Measurements from ENCODE around the gene ZNF771.
A peak's percentile ranks its signal among the peaks of the same experiment; 100 is the strongest.

The ZNF771 gene

GRCh38 chr16:30428055-30428454 lies 20.6 kb downstream of the ZNF771 start:
- peaks cover 36% of the 10 kb centered on the region for H3K36me3 ChIP-seq (ENCODE audit: insufficient read depth, low read depth, low read length)
- H3K4me3 ChIP-seq (ENCODE audit: low read length), result no peak overlapping the region
- H3K27me3 ChIP-seq (ENCODE audit: insufficient read depth, low read length), result no peaks in the 10 kb centered on the region
- H3K9me3 ChIP-seq (ENCODE audit: insufficient read depth, low read depth, low read length), result no peaks in the 10 kb centered on the region
- no peak overlapping the region for H3K27ac ChIP-seq (ENCODE audit: low read length)
- no peak overlapping the region for H3K9ac ChIP-seq (ENCODE audit: low read depth, low read length)
- no peaks in the 10 kb centered on the region; the same call in 1 of the 2 replicates for H3K4me1 ChIP-seq (ENCODE audit: insufficient read depth, low read length)

GRCh38 chr16:30429418-30429677 lies 21.9 kb downstream of the ZNF771 start:
- peaks cover 24% of the 10 kb centered on the region for H3K36me3 ChIP-seq (ENCODE audit: insufficient read depth, low read depth, low read length)
- H3K4me3 ChIP-seq (ENCODE audit: low read length), result peak overlapping the region; percentile 75
- H3K27ac ChIP-seq (ENCODE audit: low read length), result no peak overlapping the region
- H3K9ac ChIP-seq (ENCODE audit: low read depth, low read length), result peak overlapping the region; percentile 68; the same call in 1 of the 2 replicates
- H3K9me3 ChIP-seq (ENCODE audit: insufficient read depth, low read depth, low read length), result no peaks in the 10 kb centered on the region
- no peaks in the 10 kb centered on the region; the same call in 1 of the 2 replicates for H3K4me1 ChIP-seq (ENCODE audit: insufficient read depth, low read length)
- 0 out of 2 replicates have a peak, but pooled peaks cover 7% of the 10 kb centered on the region for H3K27me3 ChIP-seq (ENCODE audit: insufficient read depth, low read length)

DNA sequence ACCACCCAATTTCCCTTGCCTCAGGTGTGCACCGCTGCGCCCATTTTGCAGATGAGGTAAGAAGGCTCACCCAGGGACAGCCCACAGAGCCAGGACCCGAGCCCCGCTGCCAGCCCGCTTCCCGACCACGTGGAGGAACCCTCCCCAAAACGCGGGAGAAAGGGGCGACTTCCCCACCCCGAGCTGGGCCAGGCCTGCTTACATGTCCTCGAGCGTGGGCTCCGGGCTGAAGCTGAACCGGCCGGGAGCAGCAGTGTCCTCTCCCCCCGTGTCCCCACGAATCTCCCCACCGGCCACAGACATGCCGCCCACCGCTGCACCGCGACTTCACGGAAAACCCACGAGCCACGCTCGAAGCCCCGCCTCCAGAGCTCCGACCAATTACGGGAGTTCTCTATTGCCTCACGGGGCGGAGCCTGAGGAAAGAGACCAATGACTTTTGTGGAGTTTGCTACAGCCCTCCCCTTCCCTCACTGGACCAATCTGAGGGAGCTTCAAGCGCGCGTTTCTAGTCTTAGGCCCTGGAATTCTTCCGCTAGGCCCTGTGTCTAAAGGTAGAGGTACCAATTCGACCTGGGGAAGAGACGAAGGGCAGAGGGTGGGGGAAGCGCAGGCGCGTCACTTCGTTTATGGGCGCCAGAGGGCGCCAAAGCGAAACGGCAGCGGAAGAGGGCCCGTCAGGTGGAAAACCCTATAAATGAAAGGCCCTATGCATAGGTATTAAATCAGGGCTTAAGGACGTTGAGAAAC lies 22.4 kb downstream of the ZNF771 start, which contains the start of gene DCTPP1:
TSS of gene DCTPP1 (minus strand) at position 353 of the 750 bp plus-strand sequence. CDS start at position 303, 50 bp downstream.
- Histone ChIP-seq H3K4me3 (ENCODE audit: low read length) (peak within 1 kb of the TSS; percentile 75), H3K27ac (ENCODE audit: low read length) (no peak within 1 kb of the TSS), H3K9me3 (ENCODE audit: insufficient read depth, low read depth, low read length) (no peaks in the 10 kb centered on the region), H3K4me1 (ENCODE audit: insufficient read depth, low read length) (no peaks in the 10 kb centered on the region; the same call in 1 of the 2 replicates), H3K36me3 (ENCODE audit: insufficient read depth, low read depth, low read length) (peaks cover 19% of the 10 kb centered on the region), H3K27me3 (ENCODE audit: insufficient read depth, low read length) (0 out of 2 replicates have a peak, but pooled peaks cover 7% of the 10 kb centered on the region), H3K9ac (ENCODE audit: low read depth, low read length) (peak within 1 kb of the TSS; percentile 68)

DNA sequence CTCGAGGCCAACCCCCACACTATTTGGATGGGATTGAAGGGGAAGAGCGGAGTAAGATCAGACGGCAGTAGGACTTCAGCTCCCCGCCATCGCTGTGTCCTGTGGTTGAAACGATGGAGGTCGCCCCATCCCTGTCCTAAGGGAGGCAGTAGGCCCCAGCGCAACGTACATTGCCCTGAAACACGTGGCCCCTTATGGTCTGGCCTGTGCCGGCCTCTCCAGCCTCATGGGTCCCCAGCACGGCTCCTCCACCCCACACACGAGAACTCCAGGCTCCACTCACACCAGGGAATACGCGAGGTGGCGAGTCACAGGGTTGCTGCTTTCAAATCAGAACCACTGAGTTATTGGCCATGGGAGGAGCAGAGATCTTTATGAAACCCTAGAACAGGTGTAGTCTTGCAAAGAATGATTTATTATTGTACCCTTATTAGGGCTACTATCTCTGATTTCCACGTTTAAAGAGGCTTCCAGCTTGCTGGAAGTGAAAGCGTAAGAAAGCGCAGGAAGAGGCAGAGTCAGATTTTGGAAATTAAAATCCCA lies 23.1 kb downstream of the ZNF771 start:
- no peaks in the 10 kb centered on the region; the same call in 1 of the 2 replicates for H3K9me3 ChIP-seq (ENCODE audit: insufficient read depth, low read depth, low read length)
- H3K4me3 ChIP-seq (ENCODE audit: low read length), result peak overlapping the region; percentile 22; the same call in 1 of the 2 replicates
- H3K9ac ChIP-seq (ENCODE audit: low read depth, low read length), result peak overlapping the region; percentile 44; the same call in 1 of the 2 replicates
- H3K27me3 ChIP-seq (ENCODE audit: insufficient read depth, low read length), result 0 out of 2 replicates have a peak, but pooled peaks cover 7% of the 10 kb centered on the region
- H3K27ac ChIP-seq (ENCODE audit: low read length), result no peak overlapping the region
- peaks cover 17% of the 10 kb centered on the region for H3K36me3 ChIP-seq (ENCODE audit: insufficient read depth, low read depth, low read length)
- no peaks in the 10 kb centered on the region; the same call in 1 of the 2 replicates for H3K4me1 ChIP-seq (ENCODE audit: insufficient read depth, low read length)

- no peak overlapping the region for H3K27ac ChIP-seq (ENCODE audit: low read length)
- no peaks in the 10 kb centered on the region; the same call in 1 of the 2 replicates for H3K4me1 ChIP-seq (ENCODE audit: insufficient read depth, low read length)
- H3K36me3 ChIP-seq (ENCODE audit: insufficient read depth, low read depth, low read length), result no peaks in the 10 kb centered on the region
- 0 out of 2 replicates have a peak, but pooled peaks cover 7% of the 10 kb centered on the region for H3K27me3 ChIP-seq (ENCODE audit: insufficient read depth, low read length)
- no peak overlapping the region for H3K4me3 ChIP-seq (ENCODE audit: low read length)
- H3K9me3 ChIP-seq (ENCODE audit: insufficient read depth, low read depth, low read length), result no peaks in the 10 kb centered on the region; the same call in 1 of the 2 replicates
- H3K9ac ChIP-seq (ENCODE audit: low read depth, low read length), result no peak overlapping the region
These were observed 27.4 kb downstream of the ZNF771 start for GRCh38 chr16:30434852-30435251.

- 0 out of 2 replicates have a peak, but pooled peaks cover 7% of the 10 kb centered on the region for H3K27me3 ChIP-seq (ENCODE audit: insufficient read depth, low read length)
- H3K9ac ChIP-seq (ENCODE audit: low read depth, low read length), result no peak overlapping the region
- no peak overlapping the region for H3K27ac ChIP-seq (ENCODE audit: low read length)
- no peaks in the 10 kb centered on the region for H3K36me3 ChIP-seq (ENCODE audit: insufficient read depth, low read depth, low read length)
- no peak overlapping the region for H3K4me3 ChIP-seq (ENCODE audit: low read length)
- H3K9me3 ChIP-seq (ENCODE audit: insufficient read depth, low read depth, low read length), result no peaks in the 10 kb centered on the region; the same call in 1 of the 2 replicates
- no peaks in the 10 kb centered on the region for H3K4me1 ChIP-seq (ENCODE audit: insufficient read depth, low read length)
These were observed 30.2 kb downstream of the ZNF771 start for GRCh38 chr16:30437511-30438046.

DNA sequence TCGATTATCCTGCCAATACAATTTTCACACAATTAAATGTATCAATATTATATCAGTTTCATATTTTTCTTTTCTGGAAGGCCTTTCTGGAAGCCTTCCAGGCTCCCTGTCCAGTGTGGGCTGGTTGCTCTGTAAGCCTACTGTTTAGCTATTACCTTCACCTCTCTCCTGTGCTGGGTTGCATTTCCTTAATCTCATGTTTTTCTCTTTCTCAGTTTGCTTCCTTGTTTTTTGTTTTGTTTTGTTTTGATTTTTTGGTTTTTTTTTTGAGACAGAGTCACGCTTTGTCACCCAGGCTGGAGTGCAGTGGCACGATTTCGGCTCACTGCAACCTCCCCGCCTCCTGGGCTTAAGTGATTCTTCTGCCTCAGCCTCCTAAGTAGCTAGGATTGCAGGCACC lies 31.4 kb downstream of the ZNF771 start:
- Histone ChIP-seq H3K36me3 (ENCODE audit: insufficient read depth, low read depth, low read length) (no peaks in the 10 kb centered on the region; the same call in 1 of the 2 replicates), H3K9ac (ENCODE audit: low read depth, low read length) (no peak overlapping the region), H3K9me3 (ENCODE audit: insufficient read depth, low read depth, low read length) (no peaks in the 10 kb centered on the region; the same call in 1 of the 2 replicates), H3K27ac (ENCODE audit: low read length) (no peak overlapping the region), H3K4me1 (ENCODE audit: insufficient read depth, low read length) (no peaks in the 10 kb centered on the region), H3K27me3 (ENCODE audit: insufficient read depth, low read length) (0 out of 2 replicates have a peak, but pooled peaks cover 2% of the 10 kb centered on the region), H3K4me3 (ENCODE audit: low read length) (no peak overlapping the region)

- Histone ChIP-seq H3K4me1 (ENCODE audit: insufficient read depth, low read length) (0 out of 2 replicates have a peak, but pooled peaks cover 3% of the 10 kb centered on the region), H3K36me3 (ENCODE audit: insufficient read depth, low read depth, low read length) (peaks cover 6% of the 10 kb centered on the region; the same call in 1 of the 2 replicates), H3K27me3 (ENCODE audit: insufficient read depth, low read length) (no peaks in the 10 kb centered on the region), H3K4me3 (ENCODE audit: low read length) (no peak overlapping the region), H3K9me3 (ENCODE audit: insufficient read depth, low read depth, low read length) (no peaks in the 10 kb centered on the region; the same call in 1 of the 2 replicates), H3K27ac (ENCODE audit: low read length) (no peak overlapping the region), H3K9ac (ENCODE audit: low read depth, low read length) (no peak overlapping the region)
These were observed 32.4 kb downstream of the ZNF771 start for GRCh38 chr16:30439720-30440348.

DNA sequence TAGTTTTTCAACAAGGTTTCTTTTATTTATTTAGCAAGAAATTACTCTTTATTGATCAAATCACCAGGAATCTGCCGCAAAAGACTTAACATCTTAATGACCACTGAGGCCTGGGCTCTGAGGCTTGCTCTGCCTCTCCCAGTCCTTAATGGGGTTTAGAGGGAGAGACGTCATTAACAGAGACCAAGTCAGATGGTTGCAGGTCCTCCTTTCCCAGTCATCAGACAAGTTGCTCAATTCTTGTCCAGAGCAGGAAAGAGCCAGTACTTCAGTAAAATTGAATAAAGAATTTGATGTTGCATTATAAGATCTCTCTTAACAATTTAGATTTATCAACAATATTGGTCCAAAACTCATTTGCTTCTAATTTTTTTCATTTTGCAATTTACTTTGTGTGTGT lies 36.2 kb downstream of the ZNF771 start:
- Histone ChIP-seq H3K9me3 (ENCODE audit: insufficient read depth, low read depth, low read length) (no peaks in the 10 kb centered on the region), H3K4me3 (ENCODE audit: low read length) (no peak overlapping the region), H3K27me3 (ENCODE audit: insufficient read depth, low read length) (no peaks in the 10 kb centered on the region), H3K9ac (ENCODE audit: low read depth, low read length) (no peak overlapping the region), H3K36me3 (ENCODE audit: insufficient read depth, low read depth, low read length) (peaks cover 6% of the 10 kb centered on the region; the same call in 1 of the 2 replicates), H3K4me1 (ENCODE audit: insufficient read depth, low read length) (0 out of 2 replicates have a peak, but pooled peaks cover 3% of the 10 kb centered on the region), H3K27ac (ENCODE audit: low read length) (no peak overlapping the region)

- Histone ChIP-seq H3K4me3 (ENCODE audit: low read length) (peak overlapping the region; percentile 81), H3K36me3 (ENCODE audit: insufficient read depth, low read depth, low read length) (peaks cover 6% of the 10 kb centered on the region; the same call in 1 of the 2 replicates), H3K27ac (ENCODE audit: low read length) (no peak overlapping the region), H3K4me1 (ENCODE audit: insufficient read depth, low read length) (0 out of 2 replicates have a peak, but pooled peaks cover 3% of the 10 kb centered on the region), H3K9me3 (ENCODE audit: insufficient read depth, low read depth, low read length) (no peaks in the 10 kb centered on the region), H3K27me3 (ENCODE audit: insufficient read depth, low read length) (no peaks in the 10 kb centered on the region), H3K9ac (ENCODE audit: low read depth, low read length) (peak overlapping the region; percentile 81; the same call in 1 of the 2 replicates)
These were observed 37.1 kb downstream of the ZNF771 start for GRCh38 chr16:30444231-30445148.
